Peyer's patch (tissue), 4 donors: Measurements from ENCODE around the gene UBIAD1.

Source experiments
- POLR2A ChIP-seq, 2 donors: fragments of 450-650 bp; IDR thresholded peaks; one replicate each; pipeline ENCODE4 v1.5.1; 2017; ENCODE audit warnings: antibody characterized with exemption in 2 of 2, mild to moderate bottlenecking in 2 of 2, moderate library complexity in 2 of 2
- TF ChIP-seq, protein P1 (sequence below), 6 experiments: fragments of 450-650 bp in 4 of 6; fragments of 200-600 bp in 2 of 6; sonication (generic) in 1 of 6; IDR thresholded peaks; one replicate each; pipeline ENCODE4 v1.5.1; 2017 to 2019; ENCODE audit warnings: antibody characterized with exemption in 6 of 6, mild to moderate bottlenecking in 3 of 6, moderate library complexity in 1 of 6

DNA sequence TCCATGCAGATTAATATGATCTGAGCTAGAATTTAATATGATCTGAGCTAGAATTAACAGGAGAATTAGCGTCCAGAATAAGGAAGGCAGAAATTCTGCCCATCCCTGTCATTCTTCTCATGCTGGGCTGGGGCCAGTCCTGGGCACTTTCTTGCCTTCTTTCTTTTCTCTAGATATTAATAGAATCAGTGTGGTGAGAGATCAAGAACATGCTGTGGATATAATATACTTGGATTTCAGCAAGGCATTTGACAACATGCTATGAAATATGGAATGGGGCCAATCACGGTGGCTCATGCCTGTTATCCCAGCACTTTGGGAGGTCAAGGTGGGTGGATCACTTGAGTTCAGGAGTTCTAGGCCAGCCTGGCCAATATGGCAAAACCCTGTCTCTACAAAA lies 18.1 kb downstream of the UBIAD1 start:
- TF ChIP-seq, protein P1, sequence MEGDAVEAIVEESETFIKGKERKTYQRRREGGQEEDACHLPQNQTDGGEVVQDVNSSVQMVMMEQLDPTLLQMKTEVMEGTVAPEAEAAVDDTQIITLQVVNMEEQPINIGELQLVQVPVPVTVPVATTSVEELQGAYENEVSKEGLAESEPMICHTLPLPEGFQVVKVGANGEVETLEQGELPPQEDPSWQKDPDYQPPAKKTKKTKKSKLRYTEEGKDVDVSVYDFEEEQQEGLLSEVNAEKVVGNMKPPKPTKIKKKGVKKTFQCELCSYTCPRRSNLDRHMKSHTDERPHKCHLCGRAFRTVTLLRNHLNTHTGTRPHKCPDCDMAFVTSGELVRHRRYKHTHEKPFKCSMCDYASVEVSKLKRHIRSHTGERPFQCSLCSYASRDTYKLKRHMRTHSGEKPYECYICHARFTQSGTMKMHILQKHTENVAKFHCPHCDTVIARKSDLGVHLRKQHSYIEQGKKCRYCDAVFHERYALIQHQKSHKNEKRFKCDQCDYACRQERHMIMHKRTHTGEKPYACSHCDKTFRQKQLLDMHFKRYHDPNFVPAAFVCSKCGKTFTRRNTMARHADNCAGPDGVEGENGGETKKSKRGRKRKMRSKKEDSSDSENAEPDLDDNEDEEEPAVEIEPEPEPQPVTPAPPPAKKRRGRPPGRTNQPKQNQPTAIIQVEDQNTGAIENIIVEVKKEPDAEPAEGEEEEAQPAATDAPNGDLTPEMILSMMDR (IDR thresholded peaks at IDR 0.05): no peak
- no peak for TF ChIP-seq POLR2A (IDR thresholded peaks at IDR 0.05)
